Stimulated activated CD4-positive, alpha-beta T cell treated with anti-CD3 and anti-CD28 coated beads, Interleukin-4, amount 100 ng/mL, for 4 hours (primary cell): ENCODE data around the gene TREM1.
"Not testable (repeated sequence)": the region's sequence is repeated elsewhere in the genome, so short reads cannot be mapped to it uniquely, and the experiment has no call there.

Source experiments
- DNase-seq, 2 experiments: peaks; one replicate each; pipeline ENCODE4 v3.0.0-alpha.2; 2020

TREM1 gene

GRCh38 chr6:41286544-41287346 is at the start of gene TREM1:
Gene TREM1 (minus strand): TSS chr6:41286682. CDS start chr6:41286655, 27 bp downstream.
- no peak for DNase-seq

GRCh38 chr6:41335943-41336342 is 49.5 kb upstream of the TREM1 start:
- DNase-seq: no peak

- no peak for DNase-seq
Measured at GRCh38 chr6:41335296-41335695, 48.8 kb upstream of the TREM1 start, which contains the start of gene NCR2. Gene NCR2 (plus strand): TSS chr6:41335608. CDS start chr6:41335877, 269 bp downstream.

GRCh38 chr6:41334482-41335040 is 48.1 kb upstream of the TREM1 start:
- no peak for DNase-seq

- DNase-seq: no peak
Measured at GRCh38 chr6:41332842-41333736, 46.6 kb upstream of the TREM1 start.

GRCh38 chr6:41332241-41332640 is 45.8 kb upstream of the TREM1 start:
- no peak for DNase-seq

GRCh38 chr6:41331401-41332150 is 45.1 kb upstream of the TREM1 start:
- DNase-seq: no peak

GRCh38 chr6:41327177-41327576 is 40.7 kb upstream of the TREM1 start:
- DNase-seq: no peak

- DNase-seq: no peak
Measured at GRCh38 chr6:41326092-41326491, 39.6 kb upstream of the TREM1 start.

- no peak for DNase-seq
Measured at GRCh38 chr6:41325446-41326066, 39.1 kb upstream of the TREM1 start.

GRCh38 chr6:41321183-41321582 is 34.7 kb upstream of the TREM1 start:
- no peak for DNase-seq

GRCh38 chr6:41318654-41319565 is 32.4 kb upstream of the TREM1 start:
- peak; percentile 77 to 79 for DNase-seq

GRCh38 chr6:41318261-41318653 is 31.8 kb upstream of the TREM1 start:
- DNase-seq: no peak

- DNase-seq: no peak
Measured at GRCh38 chr6:41315943-41316620, 29.6 kb upstream of the TREM1 start.

- no peak for DNase-seq
Measured at GRCh38 chr6:41315203-41315602, 28.7 kb upstream of the TREM1 start.

GRCh38 chr6:41306187-41306854 is 19.8 kb upstream of the TREM1 start:
- peak in 1 of 2 experiments; percentile 37 for DNase-seq

- no peak for DNase-seq
Measured at GRCh38 chr6:41302638-41303037, 16.2 kb upstream of the TREM1 start.

- no peak for DNase-seq
Measured at GRCh38 chr6:41298785-41299502, 12.5 kb upstream of the TREM1 start.

- DNase-seq: not testable (repeated sequence)
Measured at GRCh38 chr6:41297248-41297647, 10.8 kb upstream of the TREM1 start.
